Epidermal melanocyte (primary cell): ENCODE measurements around the gene CUEDC1.
A peak's percentile ranks its signal among the peaks of the same experiment; 100 is the strongest.
"Not testable (repeated sequence)": the region's sequence is repeated elsewhere in the genome, so short reads cannot be mapped to it uniquely, and the experiment has no call there.

Experiments
- DNase-seq: peaks from one replicate; pipeline ENCODE4 v3.0.0; 2011; ENCODE audit warnings: low spot score; ENCODE audit not compliant: insufficient read length

CUEDC1 gene

DNA sequence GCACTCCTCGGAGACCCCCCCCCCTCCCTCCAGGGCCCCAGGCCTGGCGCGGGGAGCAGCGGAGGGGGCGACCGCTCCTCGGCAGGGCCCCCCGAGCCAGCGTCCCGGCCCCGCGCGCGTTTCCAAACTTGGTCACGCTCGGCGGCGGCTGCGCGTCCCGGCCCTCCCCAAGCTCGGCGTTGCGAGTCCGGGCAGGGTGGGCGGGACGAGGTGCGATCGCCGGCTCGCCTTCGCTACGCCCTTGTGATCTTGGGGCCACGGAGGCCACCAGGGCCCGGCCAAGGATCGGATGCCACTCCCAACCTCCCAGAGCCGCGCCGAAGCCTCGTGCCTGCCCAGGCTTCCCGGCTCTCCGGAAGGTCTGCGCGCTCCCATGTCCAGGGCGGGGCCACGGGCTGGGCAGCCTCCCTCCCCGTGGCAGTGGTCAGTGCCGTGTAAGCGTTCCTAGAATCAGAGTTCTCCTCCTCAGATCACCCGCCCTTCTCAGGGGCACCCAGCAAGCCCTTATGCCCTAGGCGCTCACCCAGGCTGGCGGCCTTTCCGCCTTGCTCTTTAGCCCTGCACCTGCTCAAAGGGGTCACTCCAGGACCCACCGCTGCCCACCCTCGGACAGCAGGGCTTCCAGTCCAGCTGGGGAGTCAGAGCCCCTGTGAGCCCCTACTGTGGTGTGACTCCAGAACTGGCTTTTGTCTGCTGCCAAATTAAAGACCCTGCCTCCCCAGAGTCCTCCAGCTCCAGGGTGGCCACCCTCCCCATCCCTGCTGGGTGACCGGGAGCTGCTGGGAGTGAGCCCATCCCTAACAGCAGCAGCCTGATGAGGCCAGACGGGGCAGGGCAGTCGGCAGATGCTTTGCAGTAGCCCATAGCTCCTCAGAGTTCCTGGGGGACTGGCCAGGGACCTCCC is 93.2 kb downstream of the CUEDC1 start:
- peak; percentile 59 for DNase-seq

DNA sequence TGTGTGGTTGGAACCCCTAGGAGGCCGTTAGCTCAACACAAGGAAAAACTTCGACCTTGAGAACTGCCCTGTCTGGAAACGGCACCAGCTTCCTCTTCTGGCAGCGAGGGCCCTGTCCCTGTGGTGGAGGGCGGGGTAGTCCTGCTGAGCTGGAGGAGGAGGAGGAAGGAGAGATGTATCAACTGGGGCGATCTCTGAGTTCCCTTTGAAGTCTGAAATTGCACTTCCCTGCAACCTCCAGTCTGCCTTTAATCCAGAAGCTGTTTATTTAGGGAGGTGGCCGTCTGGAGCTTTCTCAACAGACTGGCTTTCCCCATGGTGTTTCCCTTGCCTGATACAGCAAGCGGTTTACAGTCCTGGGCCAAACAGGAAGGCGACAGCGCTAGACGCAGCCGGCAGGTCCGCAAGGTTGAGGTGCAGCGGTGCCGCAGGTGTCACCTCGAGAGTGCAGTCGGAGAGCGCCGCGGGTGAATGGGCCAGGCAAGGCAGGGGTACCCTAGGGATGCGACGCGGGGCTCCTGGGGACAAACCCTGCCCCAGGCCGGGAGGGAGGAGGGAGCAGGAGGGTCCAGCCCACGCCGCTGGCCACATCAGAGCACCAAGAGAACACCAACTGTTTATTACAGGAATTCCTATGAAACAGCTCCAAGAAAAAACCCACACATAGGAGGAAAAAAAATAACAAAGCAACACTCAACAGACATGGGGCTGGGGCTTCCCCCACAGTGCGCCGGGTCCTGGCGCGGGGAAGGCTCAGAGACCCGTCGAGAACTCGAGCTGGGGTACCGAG is 94.0 kb downstream of the CUEDC1 start:
- no peak for DNase-seq

DNA sequence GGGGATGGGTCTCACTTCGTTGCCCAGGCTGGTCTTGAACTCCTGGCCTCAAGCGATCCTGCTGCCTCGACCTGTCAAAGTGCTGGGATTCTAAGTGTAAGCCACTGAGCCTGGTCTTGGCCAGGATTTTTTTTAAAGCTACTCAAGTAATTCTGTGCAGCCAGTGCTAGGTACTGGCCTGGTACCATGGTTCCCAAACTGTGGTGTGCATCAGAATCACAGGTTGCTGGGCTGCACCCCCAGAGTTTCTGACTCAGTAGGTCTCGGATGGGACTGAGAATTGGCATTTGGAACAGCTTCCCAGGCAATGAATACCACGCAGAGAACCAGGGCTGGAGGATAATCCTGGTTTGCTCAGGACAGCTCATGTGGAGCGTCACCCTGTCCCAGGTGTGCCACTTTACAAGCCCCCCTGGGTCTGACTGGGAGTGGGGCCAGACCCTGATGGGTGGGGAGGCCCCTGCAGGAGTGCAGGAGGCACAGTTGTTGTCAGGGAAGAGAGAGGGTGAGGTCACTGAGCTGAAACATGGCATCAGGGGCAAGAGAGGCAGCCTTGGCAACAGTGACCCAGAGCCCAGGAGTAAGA is 94.7 kb downstream of the CUEDC1 start:
- DNase-seq, result no peak

- no peak for DNase-seq
These were observed 95.4 kb downstream of the CUEDC1 start for GRCh38 chr17:57859601-57860413.

DNA sequence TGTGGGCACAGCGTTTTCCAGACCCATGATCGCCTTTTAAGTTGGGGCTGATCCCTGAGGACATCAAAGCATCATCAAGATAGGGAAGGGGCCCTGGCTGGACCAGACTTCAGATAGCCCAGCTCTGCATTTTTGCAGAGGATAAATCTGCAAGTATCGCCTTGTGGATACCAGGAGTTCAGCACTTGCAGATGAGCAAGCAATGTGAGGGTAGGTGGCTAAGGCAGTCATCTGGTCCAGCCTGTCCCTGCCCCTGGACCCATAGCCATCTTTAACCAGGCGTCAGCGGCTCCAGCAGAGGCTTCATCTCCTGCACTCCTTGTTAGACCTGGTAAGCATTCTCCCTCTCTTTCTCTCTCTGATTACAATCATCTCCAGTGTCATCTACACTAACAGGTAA is 96.4 kb downstream of the CUEDC1 start:
- no peak for DNase-seq

- DNase-seq, result no peak
These were observed 98.2 kb downstream of the CUEDC1 start for GRCh38 chr17:57856792-57857620.

DNA sequence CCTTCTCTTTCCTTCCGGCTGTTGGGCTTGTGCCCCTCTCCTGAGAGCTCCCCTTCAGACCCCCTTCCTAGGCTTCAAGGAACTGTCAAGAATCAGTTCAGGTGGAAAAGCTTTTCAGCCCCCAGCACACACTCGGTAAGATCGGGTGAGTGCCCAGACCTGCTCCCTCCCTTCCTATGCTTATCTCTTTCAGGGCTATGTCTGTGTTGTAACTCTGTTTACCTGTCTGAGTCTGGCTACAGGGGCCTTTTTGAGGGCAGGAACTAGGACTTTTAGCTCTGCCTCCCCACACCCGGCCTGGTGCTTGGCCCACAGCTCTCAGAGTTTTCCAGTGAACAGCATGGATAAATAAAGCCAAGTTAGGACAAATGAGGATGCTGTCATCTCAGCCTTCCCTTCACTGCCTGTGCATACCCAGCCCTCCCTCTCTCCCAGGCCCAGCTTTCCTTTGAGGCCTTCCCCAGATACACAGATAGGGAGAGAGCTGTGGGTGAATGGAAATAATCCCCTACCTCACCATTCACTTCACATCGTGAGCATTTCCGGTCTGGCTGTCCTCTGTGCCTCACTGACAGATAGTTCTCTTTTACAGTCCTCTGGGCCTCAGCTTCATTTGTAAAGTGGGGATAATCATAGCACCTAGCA is 99.7 kb downstream of the CUEDC1 start:
- DNase-seq, result no peak

DNA sequence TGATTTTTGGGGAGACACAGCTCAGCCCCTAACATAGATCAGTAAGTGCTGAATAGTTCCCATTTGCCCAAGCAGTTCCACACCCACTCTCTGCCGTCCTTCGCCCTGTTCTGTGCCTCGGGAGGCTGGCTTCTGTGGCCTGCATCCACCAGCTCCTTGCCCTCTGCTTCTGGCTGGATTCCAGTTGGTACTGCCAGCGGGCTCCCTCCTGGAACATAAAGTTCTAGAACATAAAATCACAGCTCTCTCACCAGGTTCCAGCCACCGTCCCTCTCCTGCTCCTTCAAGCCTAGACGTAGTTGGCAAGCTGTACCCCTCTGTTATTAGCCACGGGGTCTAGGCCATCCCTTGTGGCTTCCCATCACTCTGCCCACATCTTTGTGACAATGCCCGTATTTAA is 101.5 kb downstream of the CUEDC1 start:
- no peak for DNase-seq

DNA sequence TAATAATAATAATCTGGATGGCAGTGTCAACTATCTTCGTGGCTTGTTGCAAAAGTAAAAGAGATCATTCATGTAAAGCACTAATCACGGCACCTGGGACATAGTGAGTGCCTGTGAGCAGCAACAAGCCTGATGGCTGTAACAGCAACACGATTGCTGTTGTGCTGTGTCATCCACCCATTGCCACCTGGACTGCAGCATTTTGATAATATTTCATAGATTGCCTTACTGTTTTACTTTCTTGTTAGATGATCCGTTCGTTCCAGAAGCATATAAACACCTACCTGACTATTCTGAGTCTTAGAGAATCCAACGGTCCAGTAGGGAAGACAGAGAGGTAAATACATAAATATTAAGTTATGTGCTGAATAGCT is 102.3 kb downstream of the CUEDC1 start:
- DNase-seq, result no peak

- DNase-seq, result no peak
These were observed 102.9 kb downstream of the CUEDC1 start for GRCh38 chr17:57852092-57852954.

GRCh38 chr17:57849874-57850754 is 105.1 kb downstream of the CUEDC1 start, which contains the start of gene MRPS23:
MRPS23 (minus strand) TSS chr17:57850044; CDS start chr17:57850010, 34 bp downstream.
- DNase-seq, result peak; percentile 81

DNA sequence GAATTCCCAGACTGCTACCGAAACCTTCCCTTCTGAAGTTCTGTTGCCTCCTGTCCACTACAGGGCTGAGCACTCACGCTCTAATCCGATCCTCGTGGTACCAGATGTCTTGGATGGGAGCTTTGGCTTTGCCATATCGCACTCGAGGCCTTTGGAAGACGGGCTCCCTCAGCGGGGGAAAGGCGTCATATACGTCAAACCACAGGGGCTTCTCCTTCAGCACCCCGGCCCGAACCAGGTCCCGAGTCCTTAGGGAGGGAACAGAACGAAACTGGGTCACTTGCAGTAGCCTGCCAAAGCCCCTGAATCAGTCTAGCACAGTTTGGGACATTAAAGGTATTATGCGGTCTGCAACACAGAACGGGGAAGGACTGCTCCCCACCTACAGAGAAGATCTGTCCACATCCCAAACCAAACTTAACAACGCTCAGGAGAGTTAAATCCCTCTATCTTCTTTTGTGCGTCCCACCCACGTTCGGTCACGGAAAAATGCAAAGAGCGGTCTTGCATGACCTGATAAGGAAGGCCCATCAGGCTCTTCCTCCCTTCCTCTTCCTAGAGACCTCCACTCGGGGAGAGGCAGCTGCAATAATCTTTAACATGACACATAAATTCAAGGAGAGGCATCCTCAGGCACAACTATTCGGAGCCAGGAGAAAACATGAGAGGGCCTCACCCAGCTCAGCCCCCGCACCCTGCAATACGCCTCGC is 105.9 kb downstream of the CUEDC1 start:
- DNase-seq, result no peak

GRCh38 chr17:57846056-57846945 is 108.9 kb downstream of the CUEDC1 start:
- DNase-seq, result not testable (repeated sequence)

DNA sequence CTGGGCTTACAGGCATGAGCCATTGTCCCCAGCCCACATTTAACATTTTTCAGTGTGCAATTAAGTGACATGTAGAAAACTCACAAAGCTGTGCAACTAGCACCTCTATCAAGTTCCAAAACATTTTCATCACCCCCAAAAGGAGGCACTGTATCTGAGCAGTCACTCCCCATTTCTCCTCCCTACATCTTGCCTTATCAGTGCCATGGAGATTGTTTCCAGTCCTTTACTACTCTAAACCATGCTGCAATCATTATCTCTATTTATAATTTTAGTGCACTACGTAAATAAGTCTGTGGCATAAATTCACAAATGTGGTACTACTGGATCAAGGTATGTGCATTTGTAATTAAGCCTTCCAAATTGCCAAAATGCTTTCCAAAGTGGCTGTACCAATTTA is 112.9 kb downstream of the CUEDC1 start:
- DNase-seq, result no peak

DNA sequence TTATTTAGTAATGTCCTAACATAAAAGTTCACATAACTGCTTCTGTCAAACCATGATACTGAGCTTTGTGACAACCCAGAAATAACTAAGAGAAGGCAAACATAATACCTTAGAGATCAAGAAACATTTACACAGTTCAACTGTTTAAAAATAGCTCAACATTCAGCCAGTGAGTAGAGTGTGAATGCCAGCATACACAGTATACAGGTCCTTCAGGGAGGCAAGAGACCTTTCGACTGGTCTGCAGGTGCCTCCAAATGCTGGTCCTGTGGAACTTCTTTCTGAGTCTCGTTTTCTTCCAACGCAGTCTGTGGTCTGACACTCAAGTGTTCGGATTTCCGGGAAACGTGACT is 115.7 kb downstream of the CUEDC1 start:
- DNase-seq, result no peak

DNA sequence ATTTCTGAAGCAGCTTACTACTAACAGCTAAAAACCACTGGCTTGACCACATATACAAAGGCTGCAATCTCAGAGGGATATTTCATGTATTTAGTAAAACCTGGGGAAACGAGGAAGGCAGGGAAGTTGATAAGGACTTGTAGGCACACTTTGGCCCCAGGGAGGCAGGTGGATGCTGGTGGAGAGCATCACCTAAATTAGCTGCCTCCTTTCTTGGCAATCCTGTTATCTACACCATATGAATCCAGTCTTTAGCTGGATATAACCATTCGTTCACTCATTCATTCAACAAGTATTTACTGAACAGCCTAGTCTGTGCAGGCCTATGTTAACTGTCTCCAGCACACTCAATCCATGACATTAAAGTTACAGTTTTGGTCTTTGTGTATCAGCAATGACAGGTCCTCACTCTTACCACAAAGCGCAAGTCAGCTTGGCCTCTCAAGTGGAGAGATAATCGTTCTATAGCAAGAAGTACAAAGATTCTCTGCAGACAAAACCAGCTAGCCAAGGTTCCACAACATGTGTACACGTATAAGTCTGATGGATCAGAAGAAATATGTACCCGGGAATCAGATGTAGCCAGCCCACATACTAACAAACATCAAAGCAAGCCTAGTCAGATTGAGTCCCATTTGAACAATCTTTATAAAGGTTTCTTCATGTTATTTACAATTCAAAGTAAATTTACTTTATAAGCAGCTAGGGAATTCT is 116.2 kb downstream of the CUEDC1 start:
- DNase-seq, result no peak
